ENCODE data around the gene FAM135A. TPM values are rescaled to one million over a fixed set of nuclear protein-coding genes. Genes with fewer than 3 reads are reported as not detected.

Gene FAM135A
- total and polyA plus RNA-seq, 2 of the 13 experiments (the other 11 are each of a cell fraction or from before 2014, with no cell fraction given): 26.9 to 31.5 TPM

GRCh38 chr6:70547313-70547712 lies 134.0 kb downstream of the FAM135A start:
- H3K27ac ChIP-seq (ENCODE audit: extremely low read length, insufficient read depth, low read length): no peak overlapping the region
- in situ Hi-C loops (cut with HindIII; ENCODE audit: extremely low pct_ligation_motif_present, low pct_unique_long_range_greater_than_20kb): loop anchor here (10.0 kb wide), 1 partner anchor 127 kb away; no protein-coding TSS in a partner anchor
- H2AFZ ChIP-seq (ENCODE audit: low read length): no peak overlapping the region
- no peaks in the 10 kb centered on the region for H3K4me1 ChIP-seq (ENCODE audit: insufficient read depth, low read length)
- DNase-seq (ENCODE audit: low spot score) (no peak), FAIRE-seq (no peak), ATAC-seq (0 out of 3 replicates have a peak, but pooled peaks have one; percentile 50)
- BruUV-seq (replicated peaks): no TSS peak
- H3K4me2 ChIP-seq (ENCODE audit: low read depth, low read length): no peak overlapping the region
- TF ChIP-seq, protein P1, sequence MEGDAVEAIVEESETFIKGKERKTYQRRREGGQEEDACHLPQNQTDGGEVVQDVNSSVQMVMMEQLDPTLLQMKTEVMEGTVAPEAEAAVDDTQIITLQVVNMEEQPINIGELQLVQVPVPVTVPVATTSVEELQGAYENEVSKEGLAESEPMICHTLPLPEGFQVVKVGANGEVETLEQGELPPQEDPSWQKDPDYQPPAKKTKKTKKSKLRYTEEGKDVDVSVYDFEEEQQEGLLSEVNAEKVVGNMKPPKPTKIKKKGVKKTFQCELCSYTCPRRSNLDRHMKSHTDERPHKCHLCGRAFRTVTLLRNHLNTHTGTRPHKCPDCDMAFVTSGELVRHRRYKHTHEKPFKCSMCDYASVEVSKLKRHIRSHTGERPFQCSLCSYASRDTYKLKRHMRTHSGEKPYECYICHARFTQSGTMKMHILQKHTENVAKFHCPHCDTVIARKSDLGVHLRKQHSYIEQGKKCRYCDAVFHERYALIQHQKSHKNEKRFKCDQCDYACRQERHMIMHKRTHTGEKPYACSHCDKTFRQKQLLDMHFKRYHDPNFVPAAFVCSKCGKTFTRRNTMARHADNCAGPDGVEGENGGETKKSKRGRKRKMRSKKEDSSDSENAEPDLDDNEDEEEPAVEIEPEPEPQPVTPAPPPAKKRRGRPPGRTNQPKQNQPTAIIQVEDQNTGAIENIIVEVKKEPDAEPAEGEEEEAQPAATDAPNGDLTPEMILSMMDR (CRISPR knock-in tag; IDR thresholded peaks at IDR 0.05): peak; percentile 50
- TF ChIP-seq ZNF292 (CRISPR knock-in tag; IDR thresholded peaks at IDR 0.05; ENCODE audit: borderline replicate concordance, low read depth) (no peak), STAG1 (CRISPR knock-in tag; IDR thresholded peaks at IDR 0.05) (peak; percentile 55)
- CTCF ChIA-PET (ENCODE audit: low intra/inter-chr PET ratio, low total read pairs): no interaction called here
- H3K9me3 ChIP-seq (ENCODE audit: low read length): no peaks in the 10 kb centered on the region
- POLR2A ChIA-PET: no interaction called here
- no peak overlapping the region for H3K9ac ChIP-seq (ENCODE audit: insufficient read depth, low read depth, low read length)
- no peaks in the 10 kb centered on the region for H3K79me2 ChIP-seq (ENCODE audit: insufficient read depth, low read length)
- intact Hi-C loops (cut with micrococcal nuclease; ENCODE audit: unreplicated experiment): loop anchor here (2.0 kb wide), 1 partner anchor 139 kb away; no protein-coding TSS in a partner anchor
- no peak overlapping the region for H3K4me3 ChIP-seq (replicated peaks in 1 of 3; ENCODE audit: insufficient read depth in 1 of 3, low read depth in 2 of 3, low read length in 3 of 3)
- no peaks in the 10 kb centered on the region for H3K27me3 ChIP-seq (ENCODE audit: control insufficient read depth in 1 of 2, insufficient read depth in 2 of 2, low read length in 2 of 2)
- H4K20me1 ChIP-seq (ENCODE audit: insufficient read depth, low read length): no peaks in the 10 kb centered on the region
- peaks cover 0 to 4% of the 10 kb centered on the region in 2 experiments; a peak in 1 of 5 replicates for H3K36me3 ChIP-seq (replicated peaks in 1 of 2; ENCODE audit: control insufficient read depth in 1 of 2, insufficient read depth in 2 of 2, low read length in 2 of 2)

DNA sequence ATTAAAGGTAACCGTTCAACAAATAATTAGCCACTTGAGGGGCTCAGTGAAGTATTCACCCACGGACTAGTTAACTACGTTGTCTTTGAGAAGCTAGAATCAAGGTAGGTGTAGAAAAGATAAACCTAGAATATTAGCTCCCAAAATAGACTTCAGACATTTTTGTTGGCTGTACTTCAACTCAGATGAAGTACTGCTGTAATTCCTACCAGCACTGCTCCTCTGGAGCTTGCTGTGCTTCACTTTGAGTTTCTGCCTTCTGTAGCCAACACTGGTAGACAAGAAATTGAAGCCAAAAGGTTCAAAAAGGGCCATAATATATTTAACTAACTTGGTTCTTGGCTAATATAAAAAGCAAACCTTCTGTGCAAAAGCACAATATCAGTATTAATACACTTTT lies 134.6 kb downstream of the FAM135A start:
- FAIRE-seq (no peak), ATAC-seq (no peak), DNase-seq (ENCODE audit: low spot score) (no peak)
- intact Hi-C loops (cut with micrococcal nuclease; ENCODE audit: unreplicated experiment): loop anchor here (2.0 kb wide), 1 partner anchor 139 kb away; no protein-coding TSS in a partner anchor
- H3K36me3 ChIP-seq (replicated peaks in 1 of 2; ENCODE audit: control insufficient read depth in 1 of 2, insufficient read depth in 2 of 2, low read length in 2 of 2): no peaks in the 10 kb centered on the region
- no peaks in the 10 kb centered on the region for H3K27me3 ChIP-seq (ENCODE audit: control insufficient read depth in 1 of 2, insufficient read depth in 2 of 2, low read length in 2 of 2)
- ChIA-PET POLR2A (no interaction called here), CTCF (ENCODE audit: low intra/inter-chr PET ratio, low total read pairs) (no interaction called here)
- H3K4me2 ChIP-seq (ENCODE audit: low read depth, low read length): no peak overlapping the region
- in situ Hi-C loops (cut with HindIII; ENCODE audit: extremely low pct_ligation_motif_present, low pct_unique_long_range_greater_than_20kb): loop anchor here (10.0 kb wide), 1 partner anchor 127 kb away; no protein-coding TSS in a partner anchor
- TF ChIP-seq IKZF5 (CRISPR knock-in tag; IDR thresholded peaks at IDR 0.05) (no peak), RORA (CRISPR knock-in tag; IDR thresholded peaks at IDR 0.05) (no peak), TBX3 (IDR thresholded peaks at IDR 0.05; ENCODE audit: borderline replicate concordance) (no peak), SNAI1 (CRISPR knock-in tag; IDR thresholded peaks at IDR 0.05; ENCODE audit: borderline replicate concordance) (no peak), KDM3A (CRISPR knock-in tag; IDR thresholded peaks at IDR 0.05; ENCODE audit: low read depth) (no peak), ZSCAN9 (CRISPR knock-in tag; IDR thresholded peaks at IDR 0.05; ENCODE audit: borderline replicate concordance) (no peak), ZNF530 (CRISPR knock-in tag; IDR thresholded peaks at IDR 0.05; ENCODE audit: low read depth) (no peak), KAT8 (CRISPR knock-in tag; IDR thresholded peaks at IDR 0.05) (no peak), ZNF879 (CRISPR knock-in tag; IDR thresholded peaks at IDR 0.05) (no peak), HNRNPLL (IDR thresholded peaks at IDR 0.05; ENCODE audit: low read depth, low read length, poor library complexity, severe bottlenecking) (no peak), JUNB (CRISPR knock-in tag; IDR thresholded peaks at IDR 0.05; ENCODE audit: borderline replicate concordance) (no peak)
- no peak overlapping the region for H3K27ac ChIP-seq (ENCODE audit: extremely low read length, insufficient read depth, low read length)
- no TSS peak for BruUV-seq (replicated peaks)
- H4K20me1 ChIP-seq (ENCODE audit: insufficient read depth, low read length): no peaks in the 10 kb centered on the region
- no peak overlapping the region for H3K9ac ChIP-seq (ENCODE audit: insufficient read depth, low read depth, low read length)
- H3K4me1 ChIP-seq (ENCODE audit: insufficient read depth, low read length): no peaks in the 10 kb centered on the region
- no peaks in the 10 kb centered on the region for H3K79me2 ChIP-seq (ENCODE audit: insufficient read depth, low read length)
- WGBS (ENCODE audit: low lambda C conversion rate): 97% methylated on average over 3 of the region's 3 CpGs
- H2AFZ ChIP-seq (ENCODE audit: low read length): no peak overlapping the region
- H3K4me3 ChIP-seq (replicated peaks in 1 of 3; ENCODE audit: insufficient read depth in 1 of 3, low read depth in 2 of 3, low read length in 3 of 3): no peak overlapping the region
- no peaks in the 10 kb centered on the region for H3K9me3 ChIP-seq (ENCODE audit: low read length)
